ENCODE results near the gene GRIK4.

GRCh38 chr11:120883404-120884080 is 372.0 kb downstream of the GRIK4 start:
- TF ChIP-seq CTCF (conservative IDR thresholded peaks at IDR 0.05) (no peak), EZH2 (IDR thresholded peaks at IDR 0.05; ENCODE audit: low read depth) (no peak)
